Mucosa of gallbladder (tissue), 1 donor: ENCODE data around the gene SERPINF2. TPM values are rescaled to one million over a fixed set of nuclear protein-coding genes. Genes with fewer than 3 reads are reported as not detected.
"Not testable (repeated sequence)": the region's sequence is repeated elsewhere in the genome, so short reads cannot be mapped to it uniquely, and the experiment has no call there.

Source experiments
- DNase-seq: peaks from one replicate; pipeline ENCODE4 v3.0.0-alpha.2; 2020; ENCODE audit warnings: low spot score
- total RNA-seq: library from RNA; stranded (reverse); gene quantifications from one replicate; pipeline ENCODE4 v1.2.1, GENCODE V29; 2021
- donor health status: DM: no; HTN: no; CAD: no.

Gene SERPINF2
- total RNA-seq, 1 donor from 2014 or later, result 2.9 TPM

DNA sequence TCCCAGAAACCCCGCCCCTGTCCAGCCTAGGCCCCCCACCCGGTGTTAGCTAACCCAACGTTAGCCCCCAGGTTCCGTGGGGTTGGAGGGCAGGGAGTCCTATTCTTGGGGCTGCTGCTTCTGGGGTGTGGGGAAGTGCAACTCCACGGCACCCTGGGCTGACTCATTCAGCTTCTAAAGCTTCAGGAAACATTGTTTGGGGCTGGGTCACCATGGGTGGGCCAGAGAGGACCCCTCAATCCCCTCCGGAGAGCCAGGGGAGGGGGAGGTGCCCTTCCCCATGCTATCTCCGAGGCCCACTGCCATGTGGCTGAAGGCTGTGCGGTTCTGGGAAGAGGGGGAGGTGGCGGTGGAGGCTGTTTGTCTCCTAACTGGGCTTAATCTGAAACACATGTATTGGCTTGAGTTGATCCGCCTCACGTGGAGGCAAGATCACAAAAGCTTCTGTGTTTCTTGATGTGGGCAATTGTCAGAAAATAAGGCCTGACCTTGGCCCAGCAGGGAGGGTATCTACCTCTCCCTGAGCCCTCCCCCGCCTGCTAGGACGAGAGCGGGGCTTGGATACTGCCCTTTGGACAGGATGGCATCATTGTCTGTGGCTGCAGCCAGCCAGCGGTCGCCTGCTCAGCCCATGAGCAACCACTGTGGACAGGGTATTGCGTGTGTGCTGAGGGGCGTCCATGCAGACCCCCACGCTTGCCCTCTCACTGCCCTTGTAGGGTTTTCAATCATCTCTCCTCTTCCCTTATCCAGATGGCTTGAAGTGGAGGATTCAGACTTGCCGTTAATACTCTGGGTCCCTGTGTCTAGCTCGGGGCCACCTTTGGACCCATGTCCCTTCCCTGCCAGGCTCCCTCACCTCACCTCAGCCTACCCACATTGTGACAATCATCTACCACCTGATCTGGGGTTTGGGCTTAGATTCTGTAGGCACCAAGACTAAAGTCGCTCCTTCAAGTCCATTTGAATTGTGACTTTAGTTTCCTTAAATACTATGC, 20.5 kb downstream of the SERPINF2 start:
- no peak for DNase-seq

DNA sequence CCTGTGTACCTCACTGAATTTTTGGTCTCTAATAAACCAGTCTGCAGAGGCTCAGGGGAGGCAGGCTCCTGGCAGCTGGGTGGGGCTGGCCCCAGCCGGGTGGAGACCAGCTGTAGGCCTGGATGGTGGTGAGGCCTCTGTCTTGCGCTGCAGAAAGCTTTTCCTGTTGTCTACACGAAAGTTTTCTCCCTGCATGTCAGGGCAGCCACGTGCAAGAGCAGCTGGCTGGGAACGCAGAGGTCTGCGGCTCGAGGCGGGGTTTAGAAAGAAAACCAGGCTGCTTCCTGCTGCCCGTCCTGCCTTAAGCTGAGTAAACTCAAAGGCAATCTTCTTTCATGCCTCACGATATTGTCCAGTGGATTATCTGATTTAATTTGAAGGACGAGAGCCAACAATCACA, 21.6 kb downstream of the SERPINF2 start:
- DNase-seq, result peak; percentile 77

DNA sequence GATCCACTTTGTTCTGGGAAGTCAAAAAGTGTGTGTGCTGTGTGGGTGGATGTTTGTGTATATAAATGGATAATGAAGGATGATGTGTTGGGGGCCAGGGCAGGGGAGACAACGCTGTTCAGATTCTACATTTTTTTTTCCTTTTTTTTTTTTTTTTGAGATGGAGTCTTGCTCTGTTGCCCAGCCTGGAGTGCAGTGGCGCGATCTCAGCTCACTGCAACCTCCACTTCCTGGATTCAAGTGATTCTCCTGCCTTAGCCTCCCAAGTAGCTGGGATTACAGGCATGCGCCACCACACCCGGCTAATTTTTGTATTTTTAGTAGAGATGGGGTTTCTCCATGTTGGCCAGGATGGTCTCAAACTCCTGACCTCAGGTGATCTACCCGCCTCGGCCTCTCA, 22.0 kb downstream of the SERPINF2 start:
- DNase-seq, result not testable (repeated sequence)

DNA sequence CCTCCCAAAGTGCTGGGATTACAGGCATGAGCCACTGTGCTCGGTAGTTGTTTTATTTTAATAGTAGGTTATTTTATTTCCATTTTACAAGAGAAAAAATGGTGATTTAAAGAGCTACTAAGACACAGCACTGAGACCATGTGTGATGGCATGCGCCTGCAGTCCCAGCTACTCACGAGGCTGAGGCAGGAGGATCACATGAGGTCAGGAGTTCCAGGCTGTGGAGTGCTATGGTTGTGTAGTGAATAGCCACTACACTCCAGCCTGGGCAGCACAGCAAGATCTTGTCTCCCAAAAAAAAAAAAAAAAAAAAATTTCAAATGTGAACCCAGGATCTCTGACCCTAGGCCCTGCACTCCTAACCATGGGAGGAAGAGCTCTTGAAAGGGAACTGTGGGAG, 22.9 kb downstream of the SERPINF2 start:
- no peak for DNase-seq

DNA sequence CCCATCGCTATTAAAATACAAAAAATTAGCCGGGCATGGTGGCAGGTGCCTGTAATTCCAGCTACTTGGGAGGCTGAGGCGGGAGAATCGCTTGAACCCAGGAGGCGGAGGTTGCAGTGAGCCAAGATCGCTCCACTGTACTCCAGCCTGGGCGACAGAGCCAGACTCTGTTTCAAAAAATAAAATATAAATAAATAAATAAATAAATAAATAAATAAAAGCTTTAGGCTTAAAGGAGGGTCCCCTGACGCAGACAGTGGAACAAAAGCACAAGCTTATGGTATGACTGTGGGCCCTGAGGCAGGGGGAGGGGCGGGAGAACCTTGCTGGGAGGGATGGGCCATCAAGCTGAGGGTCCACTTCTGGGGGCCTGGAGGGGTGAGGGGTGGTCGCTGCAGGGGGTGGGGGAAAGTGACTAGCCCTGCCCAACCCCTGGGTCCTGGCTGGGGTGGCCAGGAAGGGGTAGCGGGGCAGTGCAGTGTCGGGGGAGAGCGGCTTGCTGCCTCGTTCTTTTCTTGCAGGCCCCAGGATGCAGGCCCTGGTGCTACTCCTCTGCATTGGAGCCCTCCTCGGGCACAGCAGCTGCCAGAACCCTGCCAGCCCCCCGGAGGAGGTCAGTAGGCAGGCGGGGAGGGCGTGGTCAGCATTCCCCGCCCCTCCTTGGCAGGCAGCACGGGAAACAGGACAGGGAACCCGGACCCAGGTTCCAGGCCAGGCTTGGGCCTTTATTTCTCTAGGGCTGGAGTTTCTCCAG, 23.9 kb downstream of the SERPINF2 start:
- no peak for DNase-seq

DNA sequence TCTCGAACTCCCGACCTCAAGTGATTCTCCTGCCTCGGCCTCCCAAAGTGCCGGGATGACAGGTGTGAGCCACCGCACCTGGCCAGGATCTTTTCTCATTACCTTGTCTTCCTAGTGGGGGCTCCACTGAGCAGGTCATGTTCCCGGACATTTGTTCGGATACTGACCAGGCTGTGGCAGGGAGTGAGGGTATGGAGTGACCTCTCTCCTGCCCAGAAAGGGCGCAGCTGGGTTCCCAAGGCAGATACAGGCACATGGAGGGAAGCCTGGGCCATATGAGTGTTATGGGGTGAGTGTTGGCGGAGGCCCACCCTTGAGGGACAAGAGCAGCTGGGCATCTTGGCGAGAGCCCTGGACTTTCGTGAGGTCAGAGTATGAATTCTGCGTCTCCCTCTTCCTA, 24.7 kb downstream of the SERPINF2 start:
- no peak for DNase-seq

DNA sequence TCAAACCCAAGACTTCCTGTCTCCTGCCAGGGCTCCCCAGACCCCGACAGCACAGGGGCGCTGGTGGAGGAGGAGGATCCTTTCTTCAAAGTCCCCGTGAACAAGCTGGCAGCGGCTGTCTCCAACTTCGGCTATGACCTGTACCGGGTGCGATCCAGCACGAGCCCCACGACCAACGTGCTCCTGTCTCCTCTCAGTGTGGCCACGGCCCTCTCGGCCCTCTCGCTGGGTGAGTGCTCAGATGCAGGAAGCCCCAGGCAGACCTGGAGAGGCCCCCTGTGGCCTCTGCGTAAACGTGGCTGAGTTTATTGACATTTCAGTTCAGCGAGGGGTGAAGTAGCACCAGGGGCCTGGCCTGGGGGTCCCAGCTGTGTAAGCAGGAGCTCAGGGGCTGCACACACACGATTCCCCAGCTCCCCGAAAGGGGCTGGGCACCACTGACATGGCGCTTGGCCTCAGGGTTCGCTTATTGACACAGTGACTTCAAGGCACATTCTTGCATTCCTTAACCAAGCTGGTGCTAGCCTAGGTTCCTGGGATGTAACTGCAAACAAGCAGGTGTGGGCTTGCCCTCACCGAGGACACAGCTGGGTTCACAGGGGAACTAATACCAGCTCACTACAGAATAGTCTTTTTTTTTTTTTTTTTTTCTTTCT, 27.3 kb downstream of the SERPINF2 start:
- no peak for DNase-seq

DNA sequence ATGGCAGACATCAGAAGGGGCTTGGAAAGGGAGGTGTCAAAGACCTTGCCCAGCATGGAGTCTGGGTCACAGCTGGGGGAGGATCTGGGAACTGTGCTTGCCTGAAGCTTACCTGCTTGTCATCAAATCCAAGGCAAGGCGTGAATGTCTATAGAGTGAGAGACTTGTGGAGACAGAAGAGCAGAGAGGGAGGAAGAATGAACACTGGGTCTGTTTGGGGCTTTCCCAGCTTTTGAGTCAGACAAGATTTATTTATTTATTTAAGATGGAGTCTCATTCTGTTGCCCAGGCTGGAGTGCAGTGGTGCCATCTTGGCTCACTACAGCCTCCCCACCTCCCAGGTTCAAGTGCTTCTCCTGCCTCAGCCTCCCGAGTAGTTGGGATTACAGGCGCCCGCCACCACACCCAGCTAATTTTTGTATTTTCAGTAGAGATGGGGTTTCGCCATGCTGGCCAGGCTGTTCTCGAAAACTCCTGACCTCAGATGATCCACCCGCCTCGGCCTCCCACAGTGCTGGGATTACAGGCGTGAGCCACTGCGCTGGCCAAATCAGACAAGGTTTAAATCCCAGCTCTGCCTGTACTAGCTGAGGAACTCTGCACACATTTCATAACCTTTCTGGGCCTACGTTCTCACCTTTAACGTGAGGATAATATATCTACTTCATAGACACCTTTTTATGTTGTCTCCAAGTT, 30.5 kb downstream of the SERPINF2 start:
- not testable (repeated sequence) for DNase-seq

DNA sequence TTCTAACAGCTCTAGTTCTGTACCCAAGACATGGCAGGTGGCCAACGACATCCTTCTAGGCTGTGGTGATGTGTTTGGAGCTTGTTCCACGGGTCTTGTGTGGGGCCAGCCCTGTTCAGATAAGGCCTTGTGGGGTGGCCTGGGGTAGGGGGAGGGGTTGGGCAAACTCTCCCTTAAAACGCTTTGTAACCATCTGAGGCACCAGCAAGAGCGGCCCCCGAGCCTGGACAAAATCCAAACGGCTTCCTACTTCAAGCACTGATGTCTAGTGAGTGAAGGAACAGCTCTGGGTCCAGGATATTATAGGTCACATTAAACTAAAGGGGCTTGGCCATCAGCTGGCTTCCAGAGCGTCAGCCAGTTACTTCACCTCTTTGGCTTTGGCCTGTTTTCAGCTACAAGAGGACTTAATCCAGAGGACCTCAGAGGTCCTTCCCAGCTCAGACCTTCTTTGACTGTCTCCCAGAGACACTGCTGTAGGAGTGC, 31.1 kb downstream of the SERPINF2 start:
- no peak for DNase-seq

DNA sequence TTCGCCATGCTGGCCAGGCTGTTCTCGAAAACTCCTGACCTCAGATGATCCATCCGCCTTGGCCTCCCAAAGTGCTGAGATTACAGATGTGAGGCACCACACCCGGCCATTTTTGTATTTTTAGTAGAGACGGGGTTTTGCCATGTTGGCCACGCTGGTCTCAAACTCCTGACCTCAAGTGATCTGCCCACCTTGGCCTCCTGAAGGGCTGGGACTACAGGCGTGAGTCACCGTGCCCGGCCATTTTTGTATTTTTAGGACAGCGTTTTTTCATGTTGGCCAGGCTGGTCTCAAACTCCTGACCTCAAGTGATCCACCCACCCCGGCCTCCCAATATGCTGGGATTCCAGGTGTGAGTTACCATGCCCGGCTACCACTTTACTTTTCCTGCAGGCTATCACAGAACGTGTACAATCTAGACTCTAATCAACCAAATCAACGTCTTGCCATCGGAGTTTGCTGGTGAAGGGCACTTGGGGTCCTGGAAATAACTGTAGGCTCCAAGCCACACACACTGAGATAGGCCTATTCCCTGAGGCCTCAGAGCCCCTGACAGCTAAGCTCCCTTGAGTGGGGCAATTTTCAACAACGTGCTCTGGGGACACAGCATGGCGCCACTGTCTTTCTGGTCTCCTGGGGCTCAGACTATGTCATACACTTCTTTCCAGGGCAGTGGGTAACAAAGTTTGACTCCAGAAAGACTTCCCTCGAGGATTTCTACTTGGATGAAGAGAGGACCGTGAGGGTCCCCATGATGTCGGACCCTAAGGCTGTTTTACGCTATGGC, 31.9 kb downstream of the SERPINF2 start:
- DNase-seq, result no peak

DNA sequence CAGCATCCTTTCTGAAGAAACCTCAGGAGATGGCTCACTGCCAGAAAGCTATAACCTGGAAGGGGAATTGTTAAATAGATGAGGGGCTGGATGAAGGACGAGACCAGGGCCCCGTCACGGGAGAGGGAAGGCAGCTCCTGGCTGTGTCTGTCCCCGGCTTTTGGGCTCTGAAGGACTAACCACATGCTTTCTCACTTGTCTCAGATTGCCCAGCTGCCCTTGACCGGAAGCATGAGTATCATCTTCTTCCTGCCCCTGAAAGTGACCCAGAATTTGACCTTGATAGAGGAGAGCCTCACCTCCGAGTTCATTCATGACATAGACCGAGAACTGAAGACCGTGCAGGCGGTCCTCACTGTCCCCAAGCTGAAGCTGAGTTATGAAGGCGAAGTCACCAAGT, 33.7 kb downstream of the SERPINF2 start:
- DNase-seq, result no peak

DNA sequence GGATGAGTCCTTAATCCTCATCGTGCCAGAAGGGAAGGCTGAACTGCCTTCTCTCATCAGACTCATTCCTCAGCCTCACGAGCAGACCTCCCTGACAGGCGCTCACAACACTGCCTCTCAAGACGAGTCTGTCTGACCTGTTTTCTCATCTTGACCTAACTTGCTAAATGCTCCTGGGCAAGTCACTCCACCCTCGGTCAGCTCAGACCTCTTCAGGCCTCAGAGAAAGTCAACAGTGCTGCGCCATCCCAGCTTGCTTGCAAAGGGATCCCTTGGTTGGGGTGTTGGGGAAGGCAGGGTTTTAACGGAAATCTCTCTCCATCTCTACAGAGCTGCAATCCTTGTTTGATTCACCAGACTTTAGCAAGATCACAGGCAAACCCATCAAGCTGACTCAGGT, 34.2 kb downstream of the SERPINF2 start:
- no peak for DNase-seq

DNA sequence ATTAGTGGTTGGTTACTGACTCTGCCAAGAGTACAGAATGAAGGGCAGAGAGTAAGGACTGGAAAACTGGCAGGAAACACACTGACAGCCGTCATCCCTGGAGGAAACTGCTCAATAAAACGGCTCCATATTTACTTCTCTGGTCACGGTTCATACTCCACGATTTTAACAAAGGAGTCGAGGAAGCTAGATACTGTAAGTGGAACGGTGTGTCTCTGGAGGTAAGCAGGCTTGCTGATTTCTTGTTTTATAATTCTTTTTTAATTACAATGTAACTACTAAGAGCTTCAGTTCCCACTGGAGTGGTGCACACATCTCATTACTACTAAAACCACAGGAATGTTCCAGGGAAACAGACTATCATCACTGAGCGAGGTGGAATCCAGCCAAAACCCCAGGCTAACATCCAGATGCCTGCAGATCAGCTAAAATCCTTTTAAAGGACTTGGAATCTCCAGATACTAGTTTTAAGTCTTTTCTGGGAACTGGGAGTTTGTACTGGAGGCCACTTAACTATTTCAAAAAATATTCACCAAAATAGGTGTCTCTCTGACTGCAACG, 37.0 kb downstream of the SERPINF2 start:
- DNase-seq, result peak; percentile 80

DNA sequence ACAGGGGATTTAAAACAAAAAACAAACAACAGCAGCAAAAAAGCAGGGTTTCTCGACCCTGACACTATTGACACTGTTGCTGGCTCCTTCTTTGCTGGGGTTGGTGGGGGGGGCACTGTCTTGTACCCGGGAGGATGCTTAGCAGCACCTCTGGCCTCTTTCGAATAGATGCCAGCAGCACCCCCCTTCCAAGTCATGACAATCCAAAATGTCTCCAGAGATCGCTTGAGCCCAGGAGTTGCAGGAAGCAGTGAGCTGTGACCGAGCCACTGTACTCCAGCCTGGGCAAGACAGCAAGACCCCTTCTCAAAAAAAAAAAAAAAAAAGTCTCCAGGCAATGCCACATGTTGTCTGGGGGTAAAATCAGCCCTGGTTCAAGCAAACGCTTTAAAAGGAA, 39.5 kb downstream of the SERPINF2 start:
- no peak for DNase-seq

DNA sequence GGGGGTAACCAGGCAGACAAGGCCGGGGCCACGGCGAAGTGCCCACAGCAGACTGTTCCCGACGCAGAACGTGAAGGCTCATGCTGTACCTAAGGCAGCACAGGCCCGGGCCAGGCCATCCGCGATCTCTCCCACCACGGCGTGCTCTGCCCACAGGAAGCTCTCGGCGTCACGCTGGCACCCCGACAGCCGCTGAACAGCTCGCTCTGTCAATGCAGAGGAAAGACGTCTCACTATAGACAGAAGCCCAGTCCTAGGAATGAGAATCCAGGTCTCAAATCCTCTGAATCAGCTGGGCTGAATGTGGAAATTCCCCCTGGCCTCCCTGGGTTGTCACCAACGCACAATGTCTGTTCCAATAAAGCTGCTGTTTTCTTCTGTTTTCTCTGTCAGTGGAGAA, 40.6 kb downstream of the SERPINF2 start:
- DNase-seq, result no peak

DNA sequence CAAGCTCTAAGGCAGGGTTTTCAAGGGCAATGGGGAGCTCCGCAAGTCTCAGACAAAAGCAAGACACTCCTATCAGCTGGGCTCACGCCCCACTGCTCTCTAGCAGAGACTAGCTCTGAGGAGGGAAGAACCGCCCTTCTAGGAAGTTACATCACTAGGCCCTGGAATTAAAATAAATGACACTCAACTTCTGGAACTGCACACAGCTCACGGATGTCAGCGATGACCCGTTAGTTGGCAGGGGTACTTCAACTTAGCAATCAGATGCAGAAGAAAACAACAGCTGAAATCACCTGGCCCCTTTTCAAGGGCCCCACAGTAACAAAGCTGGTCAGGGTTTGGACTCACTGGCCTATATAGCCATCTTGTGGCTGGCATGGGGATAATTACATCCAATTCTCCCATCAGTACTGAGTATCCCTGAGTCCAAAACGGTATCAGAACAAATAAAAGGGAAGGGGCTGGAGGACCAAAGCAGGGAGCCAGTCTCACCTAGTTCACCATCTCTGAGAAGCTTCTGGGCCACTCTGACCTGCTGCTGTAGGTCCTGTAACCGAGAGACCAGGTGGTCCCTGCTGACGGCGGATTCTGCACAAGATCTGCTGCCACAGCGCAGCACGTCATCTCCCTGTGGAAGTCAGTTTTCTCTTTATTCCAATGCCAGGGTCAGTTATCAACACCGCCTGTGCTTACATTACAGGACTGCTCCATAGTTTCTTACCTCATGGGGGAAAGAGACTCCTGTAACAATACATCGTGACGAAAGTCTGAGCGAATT, 41.4 kb downstream of the SERPINF2 start:
- DNase-seq, result peak; percentile 69

DNA sequence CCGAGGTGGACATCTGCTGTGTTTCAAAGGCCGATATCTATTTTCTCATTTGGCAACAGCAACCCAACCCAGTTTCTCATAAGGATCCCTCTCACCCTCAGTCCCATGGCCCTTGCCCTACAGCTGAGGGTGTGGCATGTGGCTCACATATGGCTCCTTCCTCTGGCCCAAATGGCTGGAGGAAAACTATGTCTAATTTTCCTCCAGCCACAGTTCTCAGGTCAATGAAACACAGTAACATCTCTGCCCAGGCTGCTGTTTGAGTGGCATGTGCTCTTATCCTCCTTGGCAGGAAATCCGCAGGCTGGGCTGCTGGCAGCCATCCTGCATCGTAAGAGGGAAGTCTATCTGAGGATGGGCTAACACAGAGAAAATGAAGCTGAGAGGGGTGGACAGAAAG, 43.3 kb downstream of the SERPINF2 start:
- DNase-seq, result no peak

DNA sequence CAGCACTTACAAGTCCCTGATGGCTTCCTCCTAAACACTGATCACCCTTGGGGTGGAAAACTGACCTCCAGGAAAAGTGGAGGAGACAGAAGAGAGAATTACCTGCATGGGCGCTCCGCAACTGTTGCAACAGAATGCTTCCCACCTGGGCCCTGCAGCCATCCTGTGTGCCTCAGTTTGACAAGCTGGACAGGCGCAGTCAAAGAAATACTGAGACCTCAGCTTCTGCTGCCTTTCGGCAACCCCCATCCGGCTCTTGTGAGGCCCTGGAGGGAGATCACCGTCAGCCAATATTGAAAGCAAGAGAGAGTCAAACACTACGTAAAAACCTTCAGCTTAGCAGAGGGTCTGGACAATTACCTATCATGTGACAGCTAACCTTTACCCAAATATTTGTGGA, 44.0 kb downstream of the SERPINF2 start:
- DNase-seq, result no peak

DNA sequence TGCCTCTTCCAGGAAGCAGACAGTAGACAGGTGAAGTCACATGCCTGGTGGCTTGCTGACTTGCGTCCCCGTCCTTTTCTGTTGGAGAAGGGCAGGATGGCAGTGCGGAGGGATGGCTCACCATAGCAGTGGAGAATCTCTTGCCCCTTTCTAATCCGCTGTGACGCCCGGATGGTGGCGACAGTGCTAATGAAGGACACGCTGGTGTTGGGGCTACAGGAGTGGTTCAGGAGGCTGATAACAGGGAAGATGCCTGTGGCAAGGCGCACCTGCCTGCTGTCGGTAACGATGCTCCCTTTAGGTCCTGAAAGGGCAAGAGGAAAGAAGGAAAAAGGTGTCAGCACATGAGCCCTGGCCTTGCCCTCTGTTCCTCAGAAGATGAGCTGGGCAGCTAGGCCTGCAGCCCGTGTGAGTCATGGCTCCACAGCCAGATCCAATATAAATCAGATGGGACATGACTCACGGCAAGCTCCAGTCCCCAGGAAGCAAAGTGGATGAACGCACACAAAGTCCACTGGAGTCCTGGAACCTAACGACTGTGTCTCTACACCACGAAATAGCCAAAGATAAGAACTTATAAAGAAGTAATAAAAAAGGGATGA, 44.7 kb downstream of the SERPINF2 start:
- DNase-seq, result peak; percentile 77
